Measurements from ENCODE around the gene OTUD4.

OTUD4 gene

GRCh38 chr4:145125396-145125795, 55.0 kb downstream of the OTUD4 start:
- no peak for DNase-seq

- DNase-seq, result no peak
Measured at GRCh38 chr4:145108128-145108527, 72.3 kb downstream of the OTUD4 start.

GRCh38 chr4:145107126-145107525, 73.3 kb downstream of the OTUD4 start:
- DNase-seq, result no peak

DNA sequence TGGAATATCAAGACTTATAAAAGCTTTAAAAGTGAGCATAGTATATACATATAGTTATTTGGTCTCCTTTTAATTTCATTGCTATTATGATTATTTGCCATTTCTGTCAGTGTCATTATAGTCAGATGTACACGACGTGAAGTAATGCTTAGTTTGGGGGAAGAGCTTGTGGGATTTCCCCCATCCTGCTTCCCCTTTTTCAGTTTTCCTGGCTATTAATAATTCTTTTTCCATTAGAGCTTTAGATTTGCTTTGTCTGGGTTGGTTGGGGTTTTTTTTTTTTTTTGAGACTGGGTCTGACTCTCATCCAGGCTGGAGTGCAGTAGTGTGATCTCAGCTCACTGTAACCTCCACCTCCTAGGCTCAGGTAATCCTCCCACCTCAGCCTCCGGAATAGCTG, 76.9 kb downstream of the OTUD4 start:
- DNase-seq, result no peak

DNA sequence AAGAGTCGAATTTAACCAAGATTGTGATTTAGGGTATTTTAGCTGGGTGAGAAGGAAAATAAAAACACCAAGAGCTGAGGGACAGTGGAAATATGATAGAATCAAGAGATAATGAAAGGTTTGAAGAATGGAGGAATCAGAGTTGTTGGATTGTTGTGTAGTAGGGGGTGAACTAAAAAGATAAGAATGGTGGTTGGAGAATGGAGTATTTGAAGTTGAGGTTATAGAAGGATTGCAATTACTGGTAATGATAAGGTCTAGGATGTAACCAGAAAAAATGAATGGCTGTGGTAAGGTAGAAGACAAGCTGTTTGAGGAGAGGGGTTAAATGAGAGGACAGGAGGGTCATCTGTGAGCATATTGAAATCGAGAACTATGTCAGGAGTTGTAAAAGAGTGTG, 77.8 kb downstream of the OTUD4 start:
- DNase-seq, result no peak

- DNase-seq, result no peak
Measured at GRCh38 chr4:145101091-145101490, 79.3 kb downstream of the OTUD4 start.

DNA sequence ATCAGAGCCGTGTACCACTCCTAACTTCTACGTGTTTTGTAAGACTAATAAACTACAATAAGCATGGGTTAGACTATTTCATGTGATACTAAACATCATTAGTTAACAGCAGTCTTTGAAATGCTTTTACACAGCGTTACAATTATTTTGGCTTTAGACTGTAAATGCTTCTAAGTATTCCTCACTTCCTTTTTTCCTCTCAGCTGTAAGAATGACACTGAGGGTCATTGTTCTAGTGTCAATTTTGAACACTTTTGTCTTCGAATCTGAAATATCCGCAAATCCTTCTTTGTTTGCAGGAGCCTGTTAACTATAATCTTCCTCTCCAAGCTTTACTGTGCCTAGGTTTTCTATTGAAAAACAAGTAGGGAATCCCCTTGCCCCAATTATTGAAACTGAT, 80.7 kb downstream of the OTUD4 start:
- DNase-seq, result no peak

DNA sequence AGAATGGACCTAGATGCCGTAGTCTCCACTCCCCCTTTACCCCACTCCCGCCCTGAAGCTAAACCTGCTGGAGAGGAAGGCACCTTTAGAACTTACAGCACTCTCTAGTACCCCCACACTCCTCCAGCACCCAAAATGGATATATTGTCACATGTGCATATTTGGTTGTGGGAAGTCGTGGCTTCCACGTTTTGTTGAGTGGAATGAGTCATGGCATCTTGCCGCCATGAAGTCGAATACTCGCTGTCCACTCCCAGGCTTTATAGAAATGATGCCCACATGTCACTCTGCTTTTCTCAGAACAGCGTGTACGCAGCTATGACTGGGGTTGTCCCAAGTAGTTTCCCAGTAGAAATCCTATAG, 81.7 kb downstream of the OTUD4 start:
- no peak for DNase-seq

DNA sequence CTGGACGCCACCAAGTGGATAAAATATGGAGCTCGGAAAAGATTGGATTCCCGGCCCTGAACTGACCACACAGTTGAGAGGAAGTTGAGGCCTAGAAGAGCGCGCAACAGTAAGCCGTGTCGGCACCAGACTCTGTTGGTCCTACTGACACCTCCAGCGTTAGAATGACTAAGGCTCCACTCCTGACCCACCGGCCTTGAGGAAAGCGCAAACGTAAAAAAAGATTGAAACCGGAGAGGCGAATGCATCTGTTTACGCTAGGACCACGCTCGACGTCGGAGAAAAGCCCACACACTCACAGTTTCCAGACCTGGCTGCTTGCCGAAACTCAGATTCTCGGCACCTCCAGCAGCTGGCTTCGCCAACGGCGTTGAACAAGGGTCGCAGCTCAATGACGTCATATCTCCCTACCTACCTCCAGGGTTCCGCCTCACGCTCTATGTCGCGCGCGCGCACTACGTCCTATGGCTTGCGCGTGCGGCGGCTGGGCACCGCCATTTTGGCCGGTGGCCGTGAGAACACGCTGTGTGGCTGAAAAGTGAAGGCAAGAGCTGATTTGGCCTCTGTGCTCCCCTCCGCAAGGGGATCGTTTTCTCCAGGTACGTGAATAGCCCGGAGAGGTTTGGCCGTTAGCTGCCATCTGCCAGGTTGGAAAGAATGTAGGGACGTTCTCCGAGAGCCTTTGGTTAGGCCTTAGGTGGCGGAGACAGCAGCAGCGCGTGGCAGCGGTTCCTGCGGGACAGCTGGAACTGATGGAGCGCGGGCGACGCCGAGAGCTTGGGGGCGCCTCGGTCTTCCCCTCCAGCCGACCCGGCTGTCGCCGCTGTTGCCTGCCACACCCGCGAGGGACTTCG, 82.3 kb downstream of the OTUD4 start, which contains the start of the genes ABCE1 and ANAPC10:
TSS of gene ABCE1 (plus strand) at position 491 of the 854 bp plus-strand sequence. CDS start 6,102 bp downstream, outside the sequence.
TSS of gene ANAPC10 (minus strand) at position 376 of the 854 bp plus-strand sequence. CDS start 2,097 bp downstream, outside the sequence.
- peak; percentile 95 for DNase-seq

GRCh38 chr4:145097331-145097820, 83.0 kb downstream of the OTUD4 start:
- DNase-seq, result no peak

GRCh38 chr4:145093638-145094037, 86.8 kb downstream of the OTUD4 start:
- DNase-seq, result no peak

DNA sequence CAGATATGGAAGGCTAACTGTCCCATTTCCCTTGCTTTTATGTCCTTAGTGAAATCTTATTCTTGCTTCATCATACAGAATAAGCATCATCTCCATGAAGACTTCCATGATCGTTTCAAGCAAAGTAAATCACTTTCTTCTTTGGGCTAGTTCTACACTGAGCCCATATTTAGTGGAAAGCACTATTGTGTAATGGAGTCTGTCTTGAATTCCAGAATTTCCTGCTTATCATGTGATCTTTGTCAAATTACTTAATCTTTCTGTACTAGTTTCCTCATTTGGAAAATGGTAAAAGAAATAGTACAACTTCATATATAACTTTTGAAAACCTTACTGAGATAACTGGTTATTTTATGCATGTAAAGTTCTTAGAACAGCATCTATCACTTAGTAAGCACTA, 90.0 kb downstream of the OTUD4 start:
- DNase-seq, result no peak

GRCh38 chr4:145083891-145084605, 96.3 kb downstream of the OTUD4 start:
- DNase-seq, result no peak
